ENCODE data around the gene CYTH3.
"Not testable (repeated sequence)": the region's sequence is repeated elsewhere in the genome, so short reads cannot be mapped to it uniquely, and the experiment has no call there.

Gene CYTH3

DNA sequence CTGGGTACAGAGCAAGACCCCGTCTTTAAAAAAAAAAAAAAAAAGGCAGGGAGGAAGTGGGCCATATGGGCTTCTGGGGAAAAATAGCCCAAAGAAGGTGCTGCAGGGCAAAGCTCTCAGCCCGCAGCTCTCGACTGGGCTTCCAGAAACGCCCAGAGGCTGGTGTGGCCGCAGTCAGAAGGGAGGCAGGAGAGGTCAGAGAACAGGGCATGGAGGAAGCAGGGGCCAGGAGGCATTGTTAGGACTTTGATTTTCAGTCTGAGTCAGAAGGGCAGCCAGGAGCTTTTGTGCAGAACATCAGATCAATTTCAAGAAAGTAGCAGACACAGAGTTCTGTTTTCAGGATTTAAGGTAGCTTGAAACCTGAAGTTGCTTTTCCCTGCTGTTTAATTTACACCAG is 35.3 kb upstream of the CYTH3 start:
- no peak for DNase-seq (ENCODE audit: low spot score)
- no peak for TF ChIP-seq CTCF (IDR thresholded peaks at IDR 0.05; ENCODE audit: extremely low read depth, missing control alignments)

- DNase-seq (ENCODE audit: low spot score) = no peak
- no peak for TF ChIP-seq CTCF (IDR thresholded peaks at IDR 0.05; ENCODE audit: extremely low read depth, missing control alignments)
These were observed 34.0 kb upstream of the CYTH3 start for GRCh38 chr7:6306471-6306870.

GRCh38 chr7:6305330-6305729 is 32.9 kb upstream of the CYTH3 start:
- TF ChIP-seq CTCF (IDR thresholded peaks at IDR 0.05; ENCODE audit: extremely low read depth, missing control alignments) = no peak
- no peak for DNase-seq (ENCODE audit: low spot score)

DNA sequence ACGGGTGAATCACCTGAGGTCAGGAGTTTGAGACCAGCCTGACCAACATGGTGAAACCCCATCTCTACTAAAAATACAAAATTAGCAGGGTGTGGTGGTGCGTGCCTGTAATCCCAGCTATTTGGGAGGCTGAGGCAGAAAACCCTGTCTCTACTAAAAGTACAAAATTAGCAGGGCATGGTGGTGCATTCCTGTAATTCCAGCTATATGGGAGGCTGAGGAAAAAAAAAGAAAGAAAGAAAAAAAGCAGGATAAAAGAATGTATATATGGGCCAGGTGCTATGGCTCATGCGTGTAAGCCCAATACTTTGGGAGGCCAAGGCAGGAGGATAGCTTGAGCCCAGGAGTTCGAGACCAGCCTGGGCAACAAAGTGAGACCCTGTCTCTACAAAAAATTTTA is 29.0 kb upstream of the CYTH3 start:
- not testable (repeated sequence) for DNase-seq (ENCODE audit: low spot score)

- DNase-seq (ENCODE audit: low spot score) = no peak
- no peak for TF ChIP-seq CTCF (IDR thresholded peaks at IDR 0.05; ENCODE audit: extremely low read depth, missing control alignments)
These were observed 27.4 kb upstream of the CYTH3 start for GRCh38 chr7:6299774-6300173.

GRCh38 chr7:6294839-6295238 is 22.4 kb upstream of the CYTH3 start:
- DNase-seq (ENCODE audit: low spot score) = no peak
- no peak for TF ChIP-seq CTCF (IDR thresholded peaks at IDR 0.05; ENCODE audit: extremely low read depth, missing control alignments)

- DNase-seq (ENCODE audit: low spot score) = no peak
These were observed 20.8 kb upstream of the CYTH3 start for GRCh38 chr7:6293202-6293601.

GRCh38 chr7:6291941-6292340 is 19.5 kb upstream of the CYTH3 start:
- DNase-seq (ENCODE audit: low spot score) = not testable (repeated sequence)

More at GRCh38 chr7:6293202-6293601, 20.8 kb upstream of the CYTH3 start:
- no peak for TF ChIP-seq CTCF (IDR thresholded peaks at IDR 0.05; ENCODE audit: extremely low read depth, missing control alignments)

- no peak for DNase-seq (ENCODE audit: low spot score)
- TF ChIP-seq CTCF (IDR thresholded peaks at IDR 0.05; ENCODE audit: extremely low read depth, missing control alignments) = no peak
These were observed 19.1 kb upstream of the CYTH3 start for GRCh38 chr7:6291531-6291930.
